HuH-7 (cell line): ENCODE measurements around the gene IQSEC1.

ENCODE experiments used
- DNase-seq: peaks from one replicate; pipeline ENCODE4 v3.0.0; 2011; ENCODE audit warnings: low spot score

IQSEC1 gene

GRCh38 chr3:13067778-13068177 lies 5.5 kb downstream of the IQSEC1 start:
- no peak for DNase-seq

GRCh38 chr3:13066834-13067233 lies 6.4 kb downstream of the IQSEC1 start:
- no peak for DNase-seq

- no peak for DNase-seq
Observed at GRCh38 chr3:13066236-13066635, 7.0 kb downstream of the IQSEC1 start.

GRCh38 chr3:13065727-13066126 lies 7.5 kb downstream of the IQSEC1 start:
- no peak for DNase-seq

GRCh38 chr3:13064964-13065363 lies 8.3 kb downstream of the IQSEC1 start:
- DNase-seq = no peak

GRCh38 chr3:13064159-13064868 lies 8.9 kb downstream of the IQSEC1 start:
- no peak for DNase-seq

- no peak for DNase-seq
Observed at GRCh38 chr3:13063225-13063624, 10.0 kb downstream of the IQSEC1 start.

- no peak for DNase-seq
Observed at GRCh38 chr3:13062647-13063046, 10.6 kb downstream of the IQSEC1 start.

- no peak for DNase-seq
Observed at GRCh38 chr3:13060341-13060910, 12.8 kb downstream of the IQSEC1 start.

- no peak for DNase-seq
Observed at GRCh38 chr3:13058346-13059120, 14.7 kb downstream of the IQSEC1 start.

- DNase-seq = no peak
Observed at GRCh38 chr3:13057282-13058040, 15.8 kb downstream of the IQSEC1 start.

- DNase-seq = no peak
Observed at GRCh38 chr3:13055634-13056033, 17.6 kb downstream of the IQSEC1 start.

GRCh38 chr3:13054341-13055285 lies 18.6 kb downstream of the IQSEC1 start:
- no peak for DNase-seq

- DNase-seq = no peak
Observed at GRCh38 chr3:13053893-13054292, 19.3 kb downstream of the IQSEC1 start.

- DNase-seq = no peak
Observed at GRCh38 chr3:13053420-13053819, 19.8 kb downstream of the IQSEC1 start.

- DNase-seq = no peak
Observed at GRCh38 chr3:13052191-13052820, 20.9 kb downstream of the IQSEC1 start.

- no peak for DNase-seq
Observed at GRCh38 chr3:13051581-13051980, 21.6 kb downstream of the IQSEC1 start.

- DNase-seq = no peak
Observed at GRCh38 chr3:13051066-13051465, 22.2 kb downstream of the IQSEC1 start.

- DNase-seq = no peak
Observed at GRCh38 chr3:13050446-13050845, 22.8 kb downstream of the IQSEC1 start.

GRCh38 chr3:13049400-13049799 lies 23.8 kb downstream of the IQSEC1 start:
- no peak for DNase-seq
